ENCODE results near the gene CCDC57.
"Not testable (repeated sequence)": the region's sequence is repeated elsewhere in the genome, so short reads cannot be mapped to it uniquely, and the experiment has no call there.

The CCDC57 gene

GRCh38 chr17:82200743-82201497 lies 11.7 kb downstream of the CCDC57 start:
- H3K27ac ChIP-seq (ENCODE audit: low read depth, low read length), result no peak overlapping the region
- H3K4me3 ChIP-seq (ENCODE audit: low read depth in 1 of 2, low read length in 2 of 2), result no peak overlapping the region
- peaks cover 7 to 12% of the 10 kb centered on the region in 2 donors for H3K36me3 ChIP-seq (ENCODE audit: control insufficient read depth in 1 of 2, insufficient read depth in 2 of 2, low read length in 2 of 2)
- H3K4me1 ChIP-seq (ENCODE audit: control insufficient read depth in 1 of 2, insufficient read depth in 2 of 2, low read length in 2 of 2), result peaks cover 8 to 13% of the 10 kb centered on the region in 2 donors
- no peaks in the 10 kb centered on the region for H3K27me3 ChIP-seq (ENCODE audit: control insufficient read depth in 1 of 2, insufficient read depth in 2 of 2, low read length in 2 of 2)
- H3K9me3 ChIP-seq (ENCODE audit: control insufficient read depth in 1 of 2, low read length in 2 of 2), result no peaks in the 10 kb centered on the region
- no peak overlapping the region for H3K9ac ChIP-seq (ENCODE audit: low read depth in 1 of 2, low read length in 2 of 2)

- H3K27ac ChIP-seq (ENCODE audit: low read depth, low read length), result no peak overlapping the region
- H3K4me3 ChIP-seq (ENCODE audit: low read depth in 1 of 2, low read length in 2 of 2), result no peak overlapping the region
- no peaks in the 10 kb centered on the region for H3K27me3 ChIP-seq (ENCODE audit: control insufficient read depth in 1 of 2, insufficient read depth in 2 of 2, low read length in 2 of 2)
- no peak overlapping the region for H3K9ac ChIP-seq (ENCODE audit: low read depth in 1 of 2, low read length in 2 of 2)
- peaks cover under 1 to 6% of the 10 kb centered on the region in 2 donors for H3K4me1 ChIP-seq (ENCODE audit: control insufficient read depth in 1 of 2, insufficient read depth in 2 of 2, low read length in 2 of 2)
- peaks cover 7 to 12% of the 10 kb centered on the region in 2 donors for H3K36me3 ChIP-seq (ENCODE audit: control insufficient read depth in 1 of 2, insufficient read depth in 2 of 2, low read length in 2 of 2)
- no peaks in the 10 kb centered on the region for H3K9me3 ChIP-seq (ENCODE audit: control insufficient read depth in 1 of 2, low read length in 2 of 2)
These were observed 12.5 kb downstream of the CCDC57 start for GRCh38 chr17:82200135-82200534.

GRCh38 chr17:82199496-82199895 lies 13.1 kb downstream of the CCDC57 start:
- H3K27ac ChIP-seq (ENCODE audit: low read depth, low read length), result no peak overlapping the region
- no peaks in the 10 kb centered on the region for H3K9me3 ChIP-seq (ENCODE audit: control insufficient read depth in 1 of 2, low read length in 2 of 2)
- H3K27me3 ChIP-seq (ENCODE audit: control insufficient read depth in 1 of 2, insufficient read depth in 2 of 2, low read length in 2 of 2), result no peaks in the 10 kb centered on the region
- no peak overlapping the region for H3K9ac ChIP-seq (ENCODE audit: low read depth in 1 of 2, low read length in 2 of 2)
- peaks cover 7 to 18% of the 10 kb centered on the region in 2 donors for H3K36me3 ChIP-seq (ENCODE audit: control insufficient read depth in 1 of 2, insufficient read depth in 2 of 2, low read length in 2 of 2)
- peaks cover 0 to 5% of the 10 kb centered on the region in 2 donors for H3K4me1 ChIP-seq (ENCODE audit: control insufficient read depth in 1 of 2, insufficient read depth in 2 of 2, low read length in 2 of 2)
- H3K4me3 ChIP-seq (ENCODE audit: low read depth in 1 of 2, low read length in 2 of 2), result no peak overlapping the region

GRCh38 chr17:82198092-82198491 lies 14.6 kb downstream of the CCDC57 start:
- peaks cover 7 to 18% of the 10 kb centered on the region in 2 donors for H3K36me3 ChIP-seq (ENCODE audit: control insufficient read depth in 1 of 2, insufficient read depth in 2 of 2, low read length in 2 of 2)
- no peaks in the 10 kb centered on the region for H3K27me3 ChIP-seq (ENCODE audit: control insufficient read depth in 1 of 2, insufficient read depth in 2 of 2, low read length in 2 of 2)
- H3K27ac ChIP-seq (ENCODE audit: low read depth, low read length), result no peak overlapping the region
- H3K4me1 ChIP-seq (ENCODE audit: control insufficient read depth in 1 of 2, insufficient read depth in 2 of 2, low read length in 2 of 2), result peaks cover 0 to 14% of the 10 kb centered on the region in 2 donors
- H3K9me3 ChIP-seq (ENCODE audit: control insufficient read depth in 1 of 2, low read length in 2 of 2), result no peaks in the 10 kb centered on the region
- H3K4me3 ChIP-seq (ENCODE audit: low read depth in 1 of 2, low read length in 2 of 2), result no peak overlapping the region
- H3K9ac ChIP-seq (ENCODE audit: low read depth in 1 of 2, low read length in 2 of 2), result no peak overlapping the region

- H3K27me3 ChIP-seq (ENCODE audit: control insufficient read depth in 1 of 2, insufficient read depth in 2 of 2, low read length in 2 of 2), result no peaks in the 10 kb centered on the region
- H3K9me3 ChIP-seq (ENCODE audit: control insufficient read depth in 1 of 2, low read length in 2 of 2), result no peaks in the 10 kb centered on the region
- peaks cover 5 to 23% of the 10 kb centered on the region in 2 donors for H3K4me1 ChIP-seq (ENCODE audit: control insufficient read depth in 1 of 2, insufficient read depth in 2 of 2, low read length in 2 of 2)
- H3K4me3 ChIP-seq (ENCODE audit: low read depth in 1 of 2, low read length in 2 of 2), result no peak overlapping the region
- no peak overlapping the region for H3K27ac ChIP-seq (ENCODE audit: low read depth, low read length)
- H3K9ac ChIP-seq (ENCODE audit: low read depth in 1 of 2, low read length in 2 of 2), result no peak overlapping the region
- peaks cover 7 to 18% of the 10 kb centered on the region in 2 donors for H3K36me3 ChIP-seq (ENCODE audit: control insufficient read depth in 1 of 2, insufficient read depth in 2 of 2, low read length in 2 of 2)
These were observed 16.7 kb downstream of the CCDC57 start for GRCh38 chr17:82195675-82196672.

- Histone ChIP-seq H3K27me3 (ENCODE audit: control insufficient read depth in 1 of 2, insufficient read depth in 2 of 2, low read length in 2 of 2) (no peaks in the 10 kb centered on the region), H3K4me1 (ENCODE audit: control insufficient read depth in 1 of 2, insufficient read depth in 2 of 2, low read length in 2 of 2) (peaks cover 5 to 23% of the 10 kb centered on the region in 2 donors), H3K9ac (ENCODE audit: low read depth in 1 of 2, low read length in 2 of 2) (no peak overlapping the region), H3K36me3 (ENCODE audit: control insufficient read depth in 1 of 2, insufficient read depth in 2 of 2, low read length in 2 of 2) (peaks cover 7 to 18% of the 10 kb centered on the region in 2 donors), H3K9me3 (ENCODE audit: control insufficient read depth in 1 of 2, low read length in 2 of 2) (no peaks in the 10 kb centered on the region), H3K4me3 (ENCODE audit: low read depth in 1 of 2, low read length in 2 of 2) (no peak overlapping the region), H3K27ac (ENCODE audit: low read depth, low read length) (no peak overlapping the region)
These were observed 17.9 kb downstream of the CCDC57 start for GRCh38 chr17:82194765-82195164.

GRCh38 chr17:82193520-82194220 lies 19.0 kb downstream of the CCDC57 start:
- Histone ChIP-seq H3K4me1 (ENCODE audit: control insufficient read depth in 1 of 2, insufficient read depth in 2 of 2, low read length in 2 of 2) (peaks cover 12 to 31% of the 10 kb centered on the region in 2 donors), H3K4me3 (ENCODE audit: low read depth in 1 of 2, low read length in 2 of 2) (peak overlapping the region; percentile 5 to 30), H3K27ac (ENCODE audit: low read depth, low read length) (peak overlapping the region; percentile 31), H3K27me3 (ENCODE audit: control insufficient read depth in 1 of 2, insufficient read depth in 2 of 2, low read length in 2 of 2) (no peaks in the 10 kb centered on the region), H3K9me3 (ENCODE audit: control insufficient read depth in 1 of 2, low read length in 2 of 2) (no peaks in the 10 kb centered on the region), H3K9ac (ENCODE audit: low read depth in 1 of 2, low read length in 2 of 2) (peak overlapping the region in 1 of 2 donors; percentile 17), H3K36me3 (ENCODE audit: control insufficient read depth in 1 of 2, insufficient read depth in 2 of 2, low read length in 2 of 2) (peaks cover 7 to 18% of the 10 kb centered on the region in 2 donors)

GRCh38 chr17:82193050-82193449 lies 19.6 kb downstream of the CCDC57 start:
- not testable (repeated sequence) for H3K27ac ChIP-seq (ENCODE audit: low read depth, low read length); H3K4me3 ChIP-seq (ENCODE audit: low read depth in 1 of 2, low read length in 2 of 2); H3K9ac ChIP-seq (ENCODE audit: low read depth in 1 of 2, low read length in 2 of 2); H3K9me3 ChIP-seq (ENCODE audit: control insufficient read depth in 1 of 2, low read length in 2 of 2); H3K27me3 ChIP-seq (ENCODE audit: control insufficient read depth in 1 of 2, insufficient read depth in 2 of 2, low read length in 2 of 2)
- Histone ChIP-seq H3K4me1 (ENCODE audit: control insufficient read depth in 1 of 2, insufficient read depth in 2 of 2, low read length in 2 of 2) (peaks cover 18 to 34% of the 10 kb centered on the region in 2 donors), H3K36me3 (ENCODE audit: control insufficient read depth in 1 of 2, insufficient read depth in 2 of 2, low read length in 2 of 2) (peaks cover 5 to 18% of the 10 kb centered on the region in 2 donors)

GRCh38 chr17:82188001-82188961 lies 24.4 kb downstream of the CCDC57 start:
- no peak overlapping the region for H3K27ac ChIP-seq (ENCODE audit: low read depth, low read length)
- H3K4me3 ChIP-seq (ENCODE audit: low read depth in 1 of 2, low read length in 2 of 2), result peak overlapping the region; percentile 28 to 46
- peak overlapping the region in 1 of 2 donors; percentile 2 for H3K9ac ChIP-seq (ENCODE audit: low read depth in 1 of 2, low read length in 2 of 2)
- H3K36me3 ChIP-seq (ENCODE audit: control insufficient read depth in 1 of 2, insufficient read depth in 2 of 2, low read length in 2 of 2), result peaks cover 0 to 17% of the 10 kb centered on the region in 2 donors
- no peaks in the 10 kb centered on the region for H3K27me3 ChIP-seq (ENCODE audit: control insufficient read depth in 1 of 2, insufficient read depth in 2 of 2, low read length in 2 of 2)
- peaks cover 20 to 25% of the 10 kb centered on the region in 2 donors for H3K4me1 ChIP-seq (ENCODE audit: control insufficient read depth in 1 of 2, insufficient read depth in 2 of 2, low read length in 2 of 2)
- no peaks in the 10 kb centered on the region for H3K9me3 ChIP-seq (ENCODE audit: control insufficient read depth in 1 of 2, low read length in 2 of 2)

All from duodenal mucosa (tissue), 2 donors.